Adrenal gland (tissue), 19 donors: ENCODE measurements around the gene INPP4B. TPM values are rescaled to one million over a fixed set of nuclear protein-coding genes. Genes with fewer than 3 reads are reported as not detected.

Experiments
- DNase-seq, 7 donors: peaks; one replicate each; pipeline ENCODE4 v3.0.0-alpha.2; 2019 to 2020
- H3K27ac ChIP-seq, 5 donors: fragments of 200-600 bp; sonication (generic) in 4 of 5; 1 replicate in 3 of 5; 2 replicates in 2 of 5; pipeline versions ENCODE4 v1.5.1 to v1.8.0; 2016 to 2020; ENCODE audit warnings: mild to moderate bottlenecking in 1 of 5
- H3K27me3 ChIP-seq: fragments of 200-600 bp; 2 replicates; pipeline ENCODE4 v1.8.0; 2021
- H3K36me3 ChIP-seq, 2 donors: fragments of 200-600 bp; replicated peaks in 1 of 2; 1 replicate in 1 of 2; 2 replicates in 1 of 2; pipeline versions ENCODE4 v1.5.1 to v1.8.0; 2018 to 2022
- H3K4me1 ChIP-seq, 2 donors: fragments of 200-600 bp; replicated peaks in 1 of 2; 1 replicate in 1 of 2; 2 replicates in 1 of 2; pipeline versions ENCODE4 v1.5.1 to v1.8.0; 2018 to 2021
- H3K4me3 ChIP-seq, 4 donors: fragments of 200-600 bp; sonication (generic) in 3 of 4; one replicate each; pipeline ENCODE4 v1.5.1; 2016 to 2018
- H3K9me3 ChIP-seq, 3 donors: fragments of 200-600 bp; sonication (generic) in 1 of 3; replicated peaks in 1 of 3; 1 replicate in 2 of 3; 2 replicates in 1 of 3; pipeline versions ENCODE4 v1.5.1 to v1.8.0; 2016 to 2021
- POLR2A ChIP-seq, 2 donors: fragments of 450-650 bp; IDR thresholded peaks; one replicate each; pipeline ENCODE4 v1.6.1; 2017; ENCODE audit warnings: antibody characterized with exemption in 2 of 2, mild to moderate bottlenecking in 2 of 2, moderate library complexity in 1 of 2
- WGBS, 4 donors: extraction: QIAGEN DNeasy Blood & Tissue Kit in 2 of 4; methylation state at CpG; one replicate each; pipeline versions ENCODE4 v1.1.5 to v1.1.7; 2013 to 2017; 5-methylcytosine and 5-hydroxymethylcytosine counted together
- intact Hi-C, 2 donors: fragments of 100-400 bp; cut with DNase I; formaldehyde crosslinking; loops; one replicate each; pipeline versions ENCODE4 v1.14.1 to v1.15.0; 2022 to 2023
- long read RNA-seq, 10 donors: library from polyadenylated mRNA in 3 of 10; unstranded in 2 of 10; stranded (forward) in 1 of 10; transcript quantifications; one replicate each; pipeline ENCODE4 v2.0.0 and lab custom pipeline, GENCODE V29; 2021 to 2026
- polyA plus RNA-seq, 3 donors: library from polyadenylated mRNA; stranded (reverse); fragments of 200-250 nt in 2 of 3; fragments of 350-450 nt in 1 of 3; fragmentation: Illumina TruSeq in 1 of 3; extraction: RNeasy Lipid Tissue Mini Kit (QIAGEN cat#74804) in 1 of 3; gene quantifications; one replicate each; pipeline ENCODE4 v1.2.3, GENCODE V29; 2013 to 2014
- total RNA-seq, 9 donors: library from RNA; depleted of rRNA in 4 of 9; stranded (reverse); fragments of >200 nt in 4 of 9; fragments of 120-200 nt in 1 of 9; fragmentation: NEBNext Ultra II Directional in 1 of 9; extraction: Animal tissue kit (Norgen Biotek cat#: 25700) in 1 of 9; gene quantifications; one replicate each; pipeline versions ENCODE4 v1.1.0 to v1.2.4, GENCODE V29; 2013 to 2023
- TF ChIP-seq, protein P1 (sequence below), 6 experiments: fragments of 450-650 bp in 4 of 6; fragments of 200-600 bp in 2 of 6; sonication (generic) in 1 of 6; IDR thresholded peaks; 1 replicate in 5 of 6; 2 replicates in 1 of 6; pipeline versions ENCODE4 v1.5.1 to v1.8.0; 2016 to 2021; ENCODE audit warnings: antibody characterized with exemption in 6 of 6, mild to moderate bottlenecking in 2 of 6, moderate library complexity in 1 of 6
- donor health status: healthy with polysubstance abuse.
- donor health status: Bipolar disorder and iron deficiency.
- donor health status: DM: yes; HTN: yes; CAD: no.
- donor health status: DM: no; HTN: no; CAD: no.
- donor health status: DM: no; HTN: no; CAD: no.
- donor health status: DM: yes; HTN: yes; CAD: no.

The INPP4B gene
- total RNA-seq (10 to 100 TPM in 7 of 9 donors, 1 to 10 TPM in 2; 6.6 to 21.6 (median 12.7) TPM), polyA plus RNA-seq (1 to 10 TPM; 2.2 to 3.0 (median 2.4) TPM)
- long read RNA-seq, donor 1, result 0 reads
- long read RNA-seq, donor 2, result 0 reads
- long read RNA-seq, donor 3, result 0 reads
- long read RNA-seq, donor 4, partial matches to known transcripts, result 2 of 2 reads
- long read RNA-seq, donor 4, other reads (novel, unspliced or antisense), result 0 of 2 reads
- long read RNA-seq, donor 5, partial matches to known transcripts, result 2 of 7 reads
- long read RNA-seq, donor 5, other reads (novel, unspliced or antisense), result 5 of 7 reads
- long read RNA-seq, donor 6, partial matches to known transcripts, result 4 of 5 reads
- long read RNA-seq, donor 6, other reads (novel, unspliced or antisense), result 1 of 5 reads
- long read RNA-seq, donor 7, result 0 reads
- long read RNA-seq, donor 8, result 0 reads
- long read RNA-seq, donor 9, result 0 reads
- long read RNA-seq, donor 10, result 0 reads

DNA sequence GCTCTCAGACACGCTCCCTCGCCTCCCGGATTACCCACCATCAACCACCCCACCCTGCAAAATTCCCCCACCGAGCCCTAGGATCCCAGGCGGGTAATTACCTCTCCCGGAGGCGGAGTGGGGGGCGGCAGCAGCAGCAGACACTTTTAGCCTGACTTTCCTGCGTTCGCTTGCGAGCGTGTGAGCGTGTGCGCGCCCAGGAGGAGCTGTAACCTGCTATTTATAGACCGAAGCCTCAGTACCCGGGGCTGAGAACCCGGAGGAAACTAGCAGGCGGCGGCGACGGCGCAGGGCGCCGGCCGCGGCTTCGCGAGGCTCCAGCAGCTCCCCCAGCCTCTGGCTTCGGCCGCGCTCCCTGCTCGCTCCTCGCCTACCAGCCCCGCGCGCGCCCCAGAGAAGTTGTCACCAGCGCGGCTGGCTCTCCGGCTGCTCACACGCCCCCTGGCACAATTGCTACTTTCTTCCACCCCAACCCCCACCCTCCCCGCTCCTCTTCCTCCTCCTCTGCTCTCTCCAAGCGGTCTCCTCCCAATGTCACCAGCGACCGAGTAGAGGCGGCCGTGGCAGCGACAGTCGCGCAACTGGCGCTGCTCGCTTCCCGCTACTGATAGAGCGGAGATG lies at the start of gene INPP4B:
TSS of gene INPP4B (minus strand) at position 194 of the 621 bp plus-strand sequence.
- Histone ChIP-seq H3K36me3 (no peaks in the 10 kb centered on the region), H3K4me3 (peak within 1 kb of the TSS; percentile 18 to 51 (median 42)), H3K27me3 (no peaks in the 10 kb centered on the region), H3K9me3 (no peaks in the 10 kb centered on the region), H3K27ac (peak within 1 kb of the TSS in 2 of 5 donors; percentile 17 to 45), H3K4me1 (peaks cover 11 to 14% of the 10 kb centered on the region in 2 donors)
- WGBS, 4 donors, result 0 to 1% (median 1%) methylated on average over 38 to 55 of the region's 55 CpGs
- peak; percentile 28 to 63 (median 41) for DNase-seq
- intact Hi-C loops, result loop anchor here in 1 of 2 donors (10.0 kb wide), 2 partner anchors 491 to 721 kb away; no protein-coding TSS in a partner anchor
- TF ChIP-seq POLR2A (IDR thresholded peaks at IDR 0.05), result peak in 1 of 2 donors; percentile 28
- TF ChIP-seq, protein P1, sequence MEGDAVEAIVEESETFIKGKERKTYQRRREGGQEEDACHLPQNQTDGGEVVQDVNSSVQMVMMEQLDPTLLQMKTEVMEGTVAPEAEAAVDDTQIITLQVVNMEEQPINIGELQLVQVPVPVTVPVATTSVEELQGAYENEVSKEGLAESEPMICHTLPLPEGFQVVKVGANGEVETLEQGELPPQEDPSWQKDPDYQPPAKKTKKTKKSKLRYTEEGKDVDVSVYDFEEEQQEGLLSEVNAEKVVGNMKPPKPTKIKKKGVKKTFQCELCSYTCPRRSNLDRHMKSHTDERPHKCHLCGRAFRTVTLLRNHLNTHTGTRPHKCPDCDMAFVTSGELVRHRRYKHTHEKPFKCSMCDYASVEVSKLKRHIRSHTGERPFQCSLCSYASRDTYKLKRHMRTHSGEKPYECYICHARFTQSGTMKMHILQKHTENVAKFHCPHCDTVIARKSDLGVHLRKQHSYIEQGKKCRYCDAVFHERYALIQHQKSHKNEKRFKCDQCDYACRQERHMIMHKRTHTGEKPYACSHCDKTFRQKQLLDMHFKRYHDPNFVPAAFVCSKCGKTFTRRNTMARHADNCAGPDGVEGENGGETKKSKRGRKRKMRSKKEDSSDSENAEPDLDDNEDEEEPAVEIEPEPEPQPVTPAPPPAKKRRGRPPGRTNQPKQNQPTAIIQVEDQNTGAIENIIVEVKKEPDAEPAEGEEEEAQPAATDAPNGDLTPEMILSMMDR (IDR thresholded peaks at IDR 0.05), result no peak

DNA sequence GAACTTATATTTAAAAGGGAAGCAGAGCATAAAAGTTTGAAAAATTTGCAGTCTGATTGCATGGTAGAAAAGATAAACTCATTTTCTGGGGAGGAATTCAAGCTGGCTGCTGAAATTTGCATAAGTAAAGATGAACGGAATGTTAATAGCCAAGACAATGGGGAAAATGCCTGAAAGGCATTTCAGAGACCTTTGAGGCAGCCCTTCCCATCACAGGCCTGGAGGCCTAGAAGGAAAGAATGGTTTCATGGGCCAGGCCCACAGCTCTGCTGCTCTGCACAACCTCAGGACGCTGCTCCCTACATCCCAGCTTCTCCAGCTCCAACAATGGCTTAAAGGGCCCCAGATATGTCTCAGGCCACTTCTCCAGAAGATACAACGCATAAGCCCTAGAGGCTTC lies 46.9 kb upstream of the INPP4B start:
- intact Hi-C loops, result no loop called here
- Histone ChIP-seq H3K27ac (no peak overlapping the region), H3K9me3 (no peaks in the 10 kb centered on the region), H3K36me3 (no peaks in the 10 kb centered on the region), H3K27me3 (no peaks in the 10 kb centered on the region), H3K4me3 (no peak overlapping the region), H3K4me1 (no peaks in the 10 kb centered on the region)
- DNase-seq, result no peak
- no peak for TF ChIP-seq POLR2A (IDR thresholded peaks at IDR 0.05)
- TF ChIP-seq, protein P1 (IDR thresholded peaks at IDR 0.05), result no peak
- WGBS, 4 donors, result 79 to 91% (median 89%) methylated on average over 3 of the region's 3 CpGs

DNA sequence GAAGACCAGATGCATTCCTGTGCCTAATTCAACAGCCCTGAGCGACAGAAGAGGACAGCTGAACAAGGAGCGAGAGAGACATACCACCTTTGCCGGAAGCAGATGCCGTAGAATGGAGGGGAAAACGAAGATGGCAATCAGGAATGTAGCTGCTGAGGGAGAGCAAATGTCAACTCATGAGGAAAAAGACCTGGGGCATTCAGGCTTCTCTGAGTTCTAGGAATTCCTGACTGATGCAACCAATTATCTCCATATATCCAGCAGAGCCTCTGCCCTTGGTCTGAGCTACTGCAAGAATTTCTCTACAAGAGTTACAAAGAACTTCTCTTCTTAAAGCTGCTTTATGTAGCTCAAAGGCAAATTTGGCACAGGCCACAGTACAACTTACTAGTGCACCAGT lies 40.5 kb upstream of the INPP4B start:
- no peak for DNase-seq
- Histone ChIP-seq H3K4me3 (no peak overlapping the region), H3K4me1 (no peaks in the 10 kb centered on the region), H3K27ac (no peak overlapping the region), H3K27me3 (no peaks in the 10 kb centered on the region), H3K36me3 (no peaks in the 10 kb centered on the region), H3K9me3 (no peaks in the 10 kb centered on the region)
- intact Hi-C loops, result no loop called here
- TF ChIP-seq, protein P1 (IDR thresholded peaks at IDR 0.05), result no peak
- 86 to 93% (median 90%) methylated on average over 5 of the region's 5 CpGs for WGBS, 4 donors

DNA sequence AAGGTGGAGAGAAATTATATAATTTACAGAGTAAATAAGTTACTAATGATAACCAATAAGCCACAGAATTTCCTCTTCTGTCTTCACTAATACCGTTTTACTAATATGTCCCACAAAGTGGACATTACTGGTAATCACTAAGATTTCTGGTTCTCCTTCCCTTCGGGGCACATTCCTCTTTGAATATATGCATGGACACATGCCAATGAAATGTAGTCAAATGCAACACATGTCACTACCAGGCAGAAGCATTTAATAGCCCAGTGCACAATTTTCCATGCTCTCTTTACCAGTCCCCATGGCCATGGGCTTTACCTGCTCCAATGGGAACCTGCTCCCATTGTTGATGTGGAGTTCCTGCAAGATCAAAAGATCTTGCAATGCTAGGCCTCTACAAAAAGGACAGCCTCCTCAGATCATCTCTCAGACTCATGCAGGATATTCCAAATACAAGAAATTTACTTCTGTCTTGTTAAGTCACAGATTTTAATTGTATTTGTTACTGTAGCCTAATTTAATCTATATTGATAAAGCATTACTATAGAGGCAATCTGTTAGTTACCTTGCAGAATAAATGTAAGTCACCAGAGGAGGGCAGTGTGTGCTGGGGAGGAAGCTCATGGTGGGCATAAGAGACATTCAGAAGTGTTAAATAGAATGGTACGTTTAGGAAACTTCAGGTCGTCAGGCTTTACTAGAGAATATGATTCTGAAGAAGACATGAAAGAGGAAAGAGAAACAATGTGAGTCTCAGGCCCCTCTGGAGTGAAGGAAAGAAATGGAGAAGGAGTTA lies 37.1 kb upstream of the INPP4B start:
- Histone ChIP-seq H3K36me3 (no peaks in the 10 kb centered on the region), H3K27me3 (no peaks in the 10 kb centered on the region), H3K4me3 (no peak overlapping the region), H3K4me1 (no peaks in the 10 kb centered on the region), H3K27ac (no peak overlapping the region), H3K9me3 (no peaks in the 10 kb centered on the region)
- no peak for TF ChIP-seq POLR2A (IDR thresholded peaks at IDR 0.05)
- TF ChIP-seq, protein P1 (IDR thresholded peaks at IDR 0.05), result peak in 4 of 6 experiments; percentile 6 to 29 (median 22)
- DNase-seq, result no peak
- WGBS, 4 donors, result 52 to 57% (median 53%) methylated on average over 4 of the region's 4 CpGs
- intact Hi-C loops, result no loop called here
